Thoracic aorta (tissue), 2 donors: ENCODE measurements around the gene DMD. TPM values are rescaled to one million over a fixed set of nuclear protein-coding genes. Genes with fewer than 3 reads are reported as not detected.

ENCODE experiments used
- ATAC-seq: fragments of 150-250 bp; one replicate; pipeline ENCODE4 v1.8.0; 2017; ENCODE audit warnings: low read depth; ENCODE audit not compliant: insufficient number of reproducible peaks, low FRiP score
- DNase-seq: peaks from one replicate; pipeline ENCODE4 v3.0.0-alpha.2; 2020; ENCODE audit warnings: low spot score
- H3K27ac ChIP-seq, 2 donors: fragments of 200-600 bp; sonication (generic); 1 replicate in 1 of 2; 2 replicates in 1 of 2; pipeline ENCODE4 v1.5.1; 2016; ENCODE audit warnings: mild to moderate bottlenecking in 2 of 2, moderate library complexity in 2 of 2
- H3K27me3 ChIP-seq: fragments of 200-600 bp; sonication (generic); replicated peaks from 2 replicates; pipeline ENCODE4 v1.6.0; 2016; ENCODE audit warnings: mild to moderate bottlenecking; ENCODE audit not compliant: insufficient read depth
- H3K36me3 ChIP-seq: fragments of 200-600 bp; sonication (generic); one replicate; pipeline ENCODE4 v1.5.1; 2016
- H3K4me1 ChIP-seq, 2 donors: fragments of 200-600 bp; sonication (generic); 1 replicate in 1 of 2; 2 replicates in 1 of 2; pipeline versions ENCODE4 v1.5.1 to v1.6.0; 2016; ENCODE audit warnings: low read depth in 2 of 2, mild to moderate bottlenecking in 1 of 2; ENCODE audit not compliant: control insufficient read depth in 1 of 2
- H3K4me3 ChIP-seq: fragments of 200-600 bp; sonication (generic); 2 replicates; pipeline ENCODE4 v1.5.1; 2016; ENCODE audit warnings: mild to moderate bottlenecking
- H3K9me3 ChIP-seq: fragments of 200-600 bp; sonication (generic); 2 replicates; pipeline ENCODE4 v1.5.1; 2016
- total RNA-seq, 2 donors: library from RNA; depleted of rRNA; stranded (reverse); fragments of >200 nt; gene quantifications; one replicate each; pipeline versions ENCODE4 v1.1.0 to v1.2.3, GENCODE V29; 2016
- TF ChIP-seq, protein P1 (sequence below): fragments of 200-600 bp; sonication (generic); IDR thresholded peaks from one replicate; pipeline ENCODE4 v1.5.1; 2019; ENCODE audit warnings: antibody characterized with exemption

Gene DMD
- total RNA-seq, 2 donors from 2014 or later, result 224 to 233 TPM

DNA sequence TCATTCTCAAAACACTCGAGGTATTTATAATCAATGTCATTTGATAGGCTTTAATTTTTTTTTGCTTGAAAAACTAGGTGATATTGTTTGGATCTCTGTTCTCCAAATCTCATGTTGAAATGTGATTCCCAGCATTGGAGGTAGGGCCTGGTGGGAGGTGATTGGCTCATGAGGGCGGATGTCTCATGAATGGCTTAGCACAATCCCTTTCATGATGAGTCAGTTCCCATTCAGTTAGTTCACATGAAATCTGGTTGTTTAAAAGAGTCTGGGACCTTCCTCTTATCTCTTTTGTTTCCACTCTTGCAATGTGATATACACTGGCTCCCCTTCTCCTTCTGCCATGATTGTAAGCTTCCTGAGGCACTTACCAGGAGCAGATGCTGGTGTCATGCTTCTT is 638.7 kb downstream of the DMD start:
- no peaks in the 10 kb centered on the region for H3K4me1 ChIP-seq
- no peak overlapping the region for H3K4me3 ChIP-seq
- ATAC-seq (no peak), DNase-seq (no peak)
- H3K36me3 ChIP-seq, result no peaks in the 10 kb centered on the region
- no peaks in the 10 kb centered on the region for H3K27me3 ChIP-seq
- H3K27ac ChIP-seq, result no peak overlapping the region
- TF ChIP-seq, protein P1, sequence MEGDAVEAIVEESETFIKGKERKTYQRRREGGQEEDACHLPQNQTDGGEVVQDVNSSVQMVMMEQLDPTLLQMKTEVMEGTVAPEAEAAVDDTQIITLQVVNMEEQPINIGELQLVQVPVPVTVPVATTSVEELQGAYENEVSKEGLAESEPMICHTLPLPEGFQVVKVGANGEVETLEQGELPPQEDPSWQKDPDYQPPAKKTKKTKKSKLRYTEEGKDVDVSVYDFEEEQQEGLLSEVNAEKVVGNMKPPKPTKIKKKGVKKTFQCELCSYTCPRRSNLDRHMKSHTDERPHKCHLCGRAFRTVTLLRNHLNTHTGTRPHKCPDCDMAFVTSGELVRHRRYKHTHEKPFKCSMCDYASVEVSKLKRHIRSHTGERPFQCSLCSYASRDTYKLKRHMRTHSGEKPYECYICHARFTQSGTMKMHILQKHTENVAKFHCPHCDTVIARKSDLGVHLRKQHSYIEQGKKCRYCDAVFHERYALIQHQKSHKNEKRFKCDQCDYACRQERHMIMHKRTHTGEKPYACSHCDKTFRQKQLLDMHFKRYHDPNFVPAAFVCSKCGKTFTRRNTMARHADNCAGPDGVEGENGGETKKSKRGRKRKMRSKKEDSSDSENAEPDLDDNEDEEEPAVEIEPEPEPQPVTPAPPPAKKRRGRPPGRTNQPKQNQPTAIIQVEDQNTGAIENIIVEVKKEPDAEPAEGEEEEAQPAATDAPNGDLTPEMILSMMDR, result no peak
- H3K9me3 ChIP-seq, result no peaks in the 10 kb centered on the region

DNA sequence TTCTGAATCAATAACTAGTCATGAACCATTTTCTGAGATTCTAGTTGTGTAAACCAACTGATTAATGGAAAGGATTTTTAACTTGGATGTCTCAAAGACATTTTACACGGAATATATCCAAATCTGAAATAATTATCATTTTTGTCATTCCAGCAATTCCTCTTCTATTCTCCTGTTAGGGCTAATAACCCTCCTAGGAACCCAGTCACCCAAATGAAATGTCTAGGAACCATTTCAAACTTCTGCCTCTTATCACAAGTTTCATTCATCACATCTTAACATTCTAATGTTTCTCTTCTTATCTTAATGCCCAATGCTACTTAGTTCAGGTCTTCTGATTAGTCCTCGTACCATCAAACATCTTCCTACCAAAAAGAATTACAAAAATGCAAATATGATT is 639.8 kb downstream of the DMD start:
- H3K9me3 ChIP-seq, result no peaks in the 10 kb centered on the region
- no peaks in the 10 kb centered on the region for H3K27me3 ChIP-seq
- no peaks in the 10 kb centered on the region for H3K4me1 ChIP-seq
- no peak overlapping the region for H3K4me3 ChIP-seq
- ATAC-seq (no peak), DNase-seq (no peak)
- TF ChIP-seq, protein P1, result no peak
- H3K27ac ChIP-seq, result no peak overlapping the region
- no peaks in the 10 kb centered on the region for H3K36me3 ChIP-seq

DNA sequence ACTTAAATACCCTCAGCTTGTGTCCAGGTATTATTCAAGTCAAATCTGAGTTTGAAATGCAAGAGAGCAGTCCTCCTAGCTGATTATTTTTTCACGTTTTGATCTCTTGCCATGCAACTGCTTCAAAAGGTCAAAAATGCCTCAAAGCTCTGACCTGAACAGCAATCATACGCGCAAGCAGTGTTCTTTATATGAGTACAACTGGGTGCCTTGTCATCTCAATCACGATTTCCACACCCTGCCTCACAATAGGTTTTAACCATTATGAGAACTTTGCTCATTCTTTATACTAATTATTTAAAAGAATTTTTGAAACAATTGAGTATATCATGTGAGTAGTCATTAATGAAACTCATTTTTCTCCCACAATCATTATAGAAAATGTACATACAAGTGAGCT is 649.1 kb downstream of the DMD start:
- H3K36me3 ChIP-seq, result no peaks in the 10 kb centered on the region
- TF ChIP-seq, protein P1, result no peak
- H3K4me1 ChIP-seq, result no peaks in the 10 kb centered on the region
- H3K27me3 ChIP-seq, result no peaks in the 10 kb centered on the region
- no peak for ATAC-seq
- DNase-seq, result no peak
- no peak overlapping the region for H3K4me3 ChIP-seq
- no peaks in the 10 kb centered on the region for H3K9me3 ChIP-seq
- no peak overlapping the region for H3K27ac ChIP-seq

DNA sequence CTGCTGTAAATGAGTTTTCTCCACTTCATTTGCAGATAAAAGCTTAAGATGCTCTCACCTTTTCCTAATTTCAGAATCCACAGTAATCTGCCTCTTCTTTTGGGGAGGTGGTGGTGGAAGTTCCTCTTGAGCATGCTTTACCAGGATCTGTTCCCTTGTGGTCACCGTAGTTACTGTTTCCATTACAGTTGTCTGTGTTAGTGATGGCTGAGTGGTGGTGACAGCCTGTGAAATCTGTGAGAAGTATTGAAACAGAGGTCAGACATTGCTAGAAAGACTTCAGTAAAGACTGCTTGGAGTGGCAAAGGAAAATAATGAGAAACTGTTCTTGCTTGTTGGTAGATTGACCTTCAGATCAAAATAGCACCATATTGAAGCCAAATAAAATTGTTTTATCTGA is 666.2 kb downstream of the DMD start:
- Histone ChIP-seq H3K36me3 (no peaks in the 10 kb centered on the region), H3K4me3 (no peak overlapping the region), H3K4me1 (peaks cover 0 to 4% of the 10 kb centered on the region in 2 donors), H3K27ac (no peak overlapping the region), H3K9me3 (no peaks in the 10 kb centered on the region), H3K27me3 (no peaks in the 10 kb centered on the region)
- ATAC-seq, result no peak
- TF ChIP-seq, protein P1, result no peak
- DNase-seq, result no peak

DNA sequence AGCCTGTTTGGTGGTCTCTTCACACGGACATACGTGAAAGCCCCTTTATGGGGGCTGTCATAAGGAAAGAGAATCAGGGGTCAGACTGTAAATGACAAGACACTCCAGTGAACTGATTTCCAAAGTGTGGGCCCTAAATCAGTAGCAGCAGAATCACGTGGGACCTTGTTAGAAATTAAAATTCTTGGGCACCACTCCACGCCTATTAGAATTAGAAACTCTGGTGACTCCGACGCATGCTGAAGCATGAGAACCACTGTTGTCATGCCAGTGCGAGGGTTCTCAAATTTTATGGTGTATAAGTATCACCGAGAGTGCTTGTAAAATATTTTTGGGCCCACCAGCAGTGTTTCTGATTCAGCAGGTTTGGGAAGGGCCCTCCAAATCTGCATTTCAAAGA is 672.8 kb downstream of the DMD start:
- ATAC-seq (no peak), DNase-seq (no peak)
- H3K4me1 ChIP-seq, result no peaks in the 10 kb centered on the region

More for the DNA sequence above, 672.8 kb downstream of the DMD start:
- Histone ChIP-seq H3K27me3 (no peaks in the 10 kb centered on the region), H3K27ac (no peak overlapping the region), H3K9me3 (no peaks in the 10 kb centered on the region), H3K4me3 (no peak overlapping the region), H3K36me3 (no peaks in the 10 kb centered on the region)
- TF ChIP-seq, protein P1, result no peak
